Adrenal gland (tissue), 5 donors: Measurements from ENCODE around the gene STPG4.

ENCODE experiments used
- CTCF ChIP-seq, 6 experiments: fragments of 450-650 bp in 4 of 6; fragments of 200-600 bp in 2 of 6; sonication (generic) in 1 of 6; IDR thresholded peaks; 1 replicate in 5 of 6; 2 replicates in 1 of 6; pipeline versions ENCODE4 v1.5.1 to v1.8.0; 2016 to 2021; ENCODE audit warnings: antibody characterized with exemption in 6 of 6, mild to moderate bottlenecking in 2 of 6, moderate library complexity in 1 of 6
- POLR2A ChIP-seq, 2 donors: fragments of 450-650 bp; IDR thresholded peaks; one replicate each; pipeline ENCODE4 v1.6.1; 2017; ENCODE audit warnings: antibody characterized with exemption in 2 of 2, mild to moderate bottlenecking in 2 of 2, moderate library complexity in 1 of 2
- donor health status: DM: no; HTN: no; CAD: no.

GRCh38 chr2:47041063-47041462 lies 114.0 kb downstream of the STPG4 start:
- no peak for TF ChIP-seq CTCF (IDR thresholded peaks at IDR 0.05)
- no peak for TF ChIP-seq POLR2A (IDR thresholded peaks at IDR 0.05)
